CD4-positive, alpha-beta T cell treated with Interferon gamma for 1 hour (primary cell): ENCODE results near the gene MARK3.
"Not testable (repeated sequence)": the region's sequence is repeated elsewhere in the genome, so short reads cannot be mapped to it uniquely, and the experiment has no call there.

Experiments
- DNase-seq: peaks from one replicate; pipeline ENCODE4 v3.0.0-alpha.2; 2020

Gene MARK3

GRCh38 chr14:103385152-103385928 lies at the start of gene MARK3:
Gene MARK3, plus strand, starts transcription at chr14:103385415. Its CDS starts 615 bp downstream, at chr14:103386030.
- peak; percentile 97 for DNase-seq

DNA sequence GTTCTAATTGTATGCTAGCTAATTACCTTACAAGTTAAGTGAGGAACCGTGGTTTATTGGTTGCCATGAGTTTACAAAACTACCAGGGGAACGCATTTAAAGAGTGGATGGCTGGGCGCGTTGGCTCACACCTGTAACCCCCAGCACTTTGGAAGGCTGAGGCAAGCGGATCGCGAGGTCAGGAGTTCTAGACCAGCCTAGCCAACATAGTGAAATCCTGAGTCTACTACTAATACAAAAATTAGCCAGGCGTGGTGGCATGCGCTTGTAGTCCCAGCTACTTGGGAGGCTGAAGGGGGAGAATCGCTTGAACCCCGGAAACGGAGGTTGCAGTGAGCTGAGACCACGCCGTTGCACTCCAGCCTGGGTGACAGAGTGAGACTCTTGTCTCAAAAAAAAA lies 49.0 kb upstream of the MARK3 start:
- no peak for DNase-seq

- DNase-seq, result no peak
These were observed 47.4 kb upstream of the MARK3 start for GRCh38 chr14:103337794-103338193.

GRCh38 chr14:103339561-103339960 lies 45.7 kb upstream of the MARK3 start:
- DNase-seq, result no peak

GRCh38 chr14:103340480-103341212 lies 44.6 kb upstream of the MARK3 start:
- no peak for DNase-seq

- DNase-seq, result no peak
These were observed 43.7 kb upstream of the MARK3 start for GRCh38 chr14:103341250-103342129.

- DNase-seq, result no peak
These were observed 41.9 kb upstream of the MARK3 start for GRCh38 chr14:103343164-103343879.

DNA sequence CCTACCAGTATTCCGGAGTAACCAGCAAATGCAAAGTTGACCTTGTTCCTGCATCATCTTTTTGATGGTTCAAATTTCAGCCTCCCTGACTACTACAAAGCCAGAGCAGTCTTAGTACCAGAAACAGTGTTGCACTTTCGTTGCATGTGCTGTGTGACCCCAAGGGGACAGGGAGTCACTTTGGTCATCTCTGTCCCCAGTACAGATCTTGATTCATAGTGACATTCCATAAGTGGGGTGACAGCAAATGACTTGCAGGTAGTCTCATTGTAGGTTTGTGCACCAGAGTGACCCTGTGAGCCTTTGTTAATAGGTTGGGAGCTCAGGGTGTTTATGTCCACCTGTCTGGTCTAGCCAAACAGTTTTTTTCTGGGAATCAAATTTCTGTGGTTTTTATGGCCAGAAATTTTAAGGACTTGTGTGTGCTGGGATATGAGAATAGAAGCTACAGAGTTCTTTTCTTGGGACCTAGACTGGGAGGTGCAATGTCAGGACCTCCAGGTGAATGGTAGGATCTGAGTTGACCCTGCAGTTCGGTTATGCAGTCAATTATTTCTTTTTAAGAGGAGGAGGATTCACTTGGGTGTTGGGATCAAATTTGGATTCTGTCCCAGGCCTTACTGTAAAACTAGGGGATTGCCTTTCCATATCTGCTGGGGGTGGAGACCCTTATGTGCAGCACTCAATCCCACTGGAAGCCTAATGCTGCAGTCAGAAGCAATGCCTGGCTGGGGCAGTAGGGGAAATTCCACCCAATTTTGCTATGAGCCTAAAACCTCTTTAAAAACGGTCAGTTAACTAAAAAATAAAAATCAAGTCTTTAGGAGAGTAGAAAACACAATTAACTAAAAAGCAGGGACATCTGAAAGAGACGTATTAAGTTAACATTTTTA lies 41.1 kb upstream of the MARK3 start:
- no peak for DNase-seq

GRCh38 chr14:103346286-103346685 lies 38.9 kb upstream of the MARK3 start:
- DNase-seq, result no peak

GRCh38 chr14:103347091-103347815 lies 38.0 kb upstream of the MARK3 start:
- DNase-seq, result no peak

DNA sequence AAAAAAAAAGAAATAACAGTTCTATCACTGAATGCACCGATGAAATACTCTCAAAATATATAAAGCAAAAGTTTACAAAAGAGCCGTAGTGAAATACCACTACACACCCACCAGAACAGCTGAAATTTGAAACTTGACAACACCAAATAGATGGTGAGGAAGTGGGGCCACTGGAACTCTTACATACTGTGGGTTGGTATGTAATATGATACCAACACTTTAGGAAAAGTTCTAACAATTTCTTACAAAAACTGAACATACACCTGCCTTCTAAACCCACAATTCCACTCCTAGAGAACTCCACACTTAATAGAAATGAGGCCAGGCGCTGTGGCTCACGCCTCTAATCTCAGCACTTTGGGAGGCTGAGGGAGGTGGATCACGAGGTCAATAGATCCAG lies 37.1 kb upstream of the MARK3 start:
- no peak for DNase-seq

DNA sequence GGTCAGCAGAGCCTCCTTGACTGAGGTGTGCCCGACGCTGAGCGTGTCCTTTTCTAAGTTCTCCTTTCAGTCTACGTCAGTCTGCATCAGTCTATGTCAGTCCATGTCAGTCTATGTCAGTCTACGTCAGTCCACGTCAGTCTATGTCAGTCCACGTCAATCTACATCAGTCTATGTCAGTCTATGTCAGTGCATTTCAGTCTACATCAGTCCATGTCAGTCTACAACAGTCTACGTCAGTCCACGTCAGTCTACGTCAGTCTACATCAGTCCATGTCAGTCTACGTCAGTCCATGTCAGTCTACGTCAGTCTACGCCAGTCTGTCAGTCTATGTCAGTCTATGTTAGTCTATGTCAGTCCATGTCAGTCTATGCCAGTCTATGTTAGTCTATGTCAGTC lies 35.2 kb upstream of the MARK3 start:
- DNase-seq, result no peak

- no peak for DNase-seq
These were observed 31.9 kb upstream of the MARK3 start for GRCh38 chr14:103353362-103353761.

DNA sequence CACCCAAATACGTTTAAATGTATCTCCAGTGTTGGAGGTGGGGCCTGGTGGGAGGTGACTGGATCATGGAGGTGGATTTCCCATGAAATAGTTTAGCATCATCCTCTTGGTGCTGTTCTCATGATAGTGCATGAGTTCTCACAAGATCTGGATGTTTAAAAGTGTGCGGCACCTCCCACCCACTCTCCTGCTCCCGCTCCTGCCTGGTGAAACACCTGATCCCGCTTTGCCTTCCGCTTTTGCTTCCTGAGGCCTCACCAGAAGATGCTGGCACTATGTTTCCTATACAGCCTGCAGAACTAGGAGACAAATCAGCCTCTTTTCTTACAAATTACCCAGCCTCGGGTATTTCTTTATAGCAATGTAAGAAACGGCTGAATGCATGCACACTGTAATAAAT lies 31.1 kb upstream of the MARK3 start:
- no peak for DNase-seq

DNA sequence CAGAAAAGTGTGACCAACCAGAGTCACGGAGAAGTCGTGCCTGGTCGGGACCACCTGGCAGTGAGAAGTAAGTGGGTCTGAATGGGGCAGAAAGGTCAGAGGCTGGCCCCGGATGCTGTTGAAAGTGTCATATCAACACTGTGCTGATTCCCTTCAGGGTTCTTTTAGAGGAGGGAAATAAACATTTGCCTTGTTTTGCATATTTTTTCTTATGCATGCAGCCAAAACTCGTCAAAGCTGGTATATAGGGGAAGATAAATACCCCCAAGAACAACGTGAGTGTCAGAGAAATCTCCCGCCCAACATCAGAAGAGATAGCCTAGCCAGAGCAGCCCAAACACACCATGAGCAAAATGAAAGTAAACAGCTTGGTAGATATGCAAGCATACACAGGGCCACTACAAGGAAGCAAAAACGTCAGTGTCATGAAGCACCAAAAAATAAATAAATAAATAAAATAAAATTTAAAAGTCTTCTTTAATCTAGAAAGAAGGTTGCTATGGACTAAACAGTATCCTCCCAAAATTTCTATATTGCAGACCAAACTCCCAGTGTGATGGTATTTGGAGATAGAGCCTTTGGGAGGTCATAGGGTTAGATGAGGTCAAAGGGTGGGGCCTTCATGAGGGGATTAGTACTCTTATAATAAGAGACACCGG lies 29.1 kb upstream of the MARK3 start:
- no peak for DNase-seq

DNA sequence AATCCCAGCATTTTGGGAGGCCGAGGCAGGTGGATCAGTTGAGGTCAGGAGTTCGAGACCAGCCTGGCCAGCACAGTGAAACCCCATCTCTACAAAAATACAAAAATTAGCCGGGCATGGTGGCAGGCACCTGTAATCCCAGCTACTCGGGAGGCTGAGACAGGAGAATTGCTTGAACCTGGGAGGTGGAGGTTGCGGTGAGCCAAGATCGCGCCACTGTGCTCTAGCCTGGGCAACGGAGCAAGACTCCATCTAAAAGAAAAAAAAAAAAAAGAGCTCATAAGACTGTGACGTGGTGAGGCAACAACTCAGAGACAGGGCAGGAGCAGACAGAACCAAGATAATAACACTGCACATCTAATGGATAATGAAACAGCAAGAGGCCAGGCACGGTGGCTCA lies 27.7 kb upstream of the MARK3 start:
- not testable (repeated sequence) for DNase-seq

DNA sequence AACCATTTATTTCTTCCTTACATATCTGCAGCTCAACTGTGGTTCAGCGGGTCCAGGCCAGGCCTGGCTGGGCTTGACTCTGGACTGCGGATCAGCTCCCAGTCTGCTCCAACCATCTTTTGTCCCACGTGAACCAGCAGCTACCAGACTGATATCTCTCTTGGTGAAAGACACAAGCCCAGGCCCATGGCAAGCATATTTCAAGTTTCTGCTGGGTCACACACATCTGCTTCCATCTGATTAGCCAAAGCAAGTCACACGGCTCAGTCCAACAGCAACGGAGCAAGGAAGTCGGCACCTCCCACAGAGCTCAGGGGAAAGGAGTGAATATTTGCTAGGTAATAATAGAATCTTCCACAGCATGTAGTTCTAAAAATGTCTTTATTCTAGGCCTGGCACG lies 24.7 kb upstream of the MARK3 start:
- no peak for DNase-seq

DNA sequence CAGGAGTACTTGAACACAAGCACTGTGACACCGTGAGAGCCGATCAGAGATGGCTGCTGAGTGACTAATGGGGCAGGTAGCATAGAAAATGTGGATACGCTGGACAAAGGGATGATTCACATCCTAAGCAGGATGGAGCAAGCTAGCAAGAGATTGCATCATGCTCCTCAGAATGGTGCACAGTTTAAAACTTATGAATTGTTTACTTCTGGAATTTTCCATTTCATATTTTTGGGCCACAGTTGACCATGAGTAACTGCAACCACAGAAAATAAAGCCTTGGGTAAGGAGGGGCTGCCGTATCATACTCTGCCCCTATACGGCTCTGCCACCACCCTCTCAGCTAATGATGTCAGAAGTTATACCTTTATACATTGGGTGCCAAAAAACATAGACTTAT lies 23.3 kb upstream of the MARK3 start:
- no peak for DNase-seq

DNA sequence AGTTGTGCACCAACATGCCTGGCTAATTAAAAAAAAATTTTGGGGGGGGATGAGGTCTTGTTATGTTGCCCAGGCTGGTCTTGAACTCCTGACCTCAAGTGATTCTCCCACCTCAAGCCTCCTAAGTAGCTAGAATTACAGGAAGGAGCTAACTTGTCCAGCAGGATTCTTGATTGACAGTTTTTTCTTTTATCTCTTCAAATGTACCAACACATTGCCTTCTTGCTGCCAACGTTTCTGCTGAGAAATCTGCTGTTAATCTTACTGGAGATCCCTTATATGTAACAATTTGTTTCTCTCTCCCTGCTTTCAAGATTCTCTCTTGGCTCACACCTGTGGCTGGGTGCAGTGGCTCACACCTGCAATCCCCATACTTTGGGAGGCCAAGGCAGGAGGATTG lies 22.4 kb upstream of the MARK3 start:
- no peak for DNase-seq

DNA sequence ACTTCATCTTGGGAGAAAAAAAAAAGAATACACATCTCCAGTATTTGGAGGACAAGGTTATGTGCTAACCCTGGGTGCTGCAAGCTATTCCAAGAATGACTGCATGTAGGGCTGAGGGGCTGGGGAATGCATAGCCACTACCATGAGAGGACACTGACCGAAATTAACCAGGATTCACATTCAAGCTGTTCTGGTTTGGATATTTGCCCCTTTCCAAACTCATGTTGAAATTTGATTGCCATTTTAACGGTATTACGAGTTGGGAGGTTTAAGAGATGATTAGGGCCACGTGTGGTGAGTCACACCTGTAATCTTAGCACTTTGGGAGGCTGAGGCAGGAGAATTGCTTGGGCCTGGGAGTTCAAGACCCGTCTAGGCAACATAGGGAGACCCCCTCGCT lies 18.5 kb upstream of the MARK3 start:
- no peak for DNase-seq
